ENCODE measurements around the gene NDRG3. TPM values are rescaled to one million over a fixed set of nuclear protein-coding genes. Genes with fewer than 3 reads are reported as not detected.

Gene NDRG3
- total RNA-seq, 1 donor from 2014 or later = 24.3 TPM

DNA sequence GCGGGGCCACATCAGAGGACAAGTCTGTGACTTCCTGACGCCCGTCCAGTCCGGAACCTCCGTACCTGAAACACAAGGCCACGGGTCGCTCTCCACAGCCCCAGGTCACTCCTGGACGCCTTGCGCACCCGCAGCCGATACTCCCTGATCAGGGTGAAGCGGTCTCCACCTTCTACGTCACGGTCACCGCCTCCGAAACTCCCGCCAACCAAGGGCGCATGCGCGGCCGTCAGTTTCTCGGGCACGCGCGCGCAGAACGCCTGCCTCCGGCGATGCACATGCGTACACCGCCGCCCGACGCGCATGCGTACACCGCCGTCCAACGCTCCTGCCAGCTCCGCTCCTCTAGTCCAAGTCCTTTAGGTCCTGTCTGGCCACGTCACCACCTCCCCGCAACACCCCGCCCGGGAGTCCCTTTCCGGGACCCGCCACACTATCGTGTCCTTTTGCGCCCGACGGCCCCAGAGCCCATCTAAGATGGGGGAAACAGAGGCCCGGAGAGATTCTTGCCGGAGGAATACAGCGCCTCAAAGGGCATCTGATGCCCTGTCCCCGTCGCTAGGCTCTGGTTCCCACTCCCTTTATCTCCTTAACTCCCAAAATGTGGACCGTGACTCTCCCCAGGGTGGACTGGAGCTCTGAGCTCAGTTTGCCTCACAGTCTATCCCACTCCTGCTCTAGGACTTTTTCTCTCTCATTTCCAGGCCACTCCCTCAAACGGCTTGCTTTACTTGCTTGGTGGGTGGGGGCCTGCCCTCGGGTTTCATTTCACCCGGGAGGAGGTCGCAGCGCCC, 27.9 kb upstream of the NDRG3 start, which contains the start of gene DSN1:
TSS of gene DSN1 (minus strand) at position 167 of the 794 bp plus-strand sequence. CDS start 2,305 bp downstream, outside the sequence.
- Mint-ChIP-seq H3K9me3 (no peaks in the 10 kb centered on the region), H3K4me3 (peak within 1 kb of the TSS; percentile 80), H3K4me1 (peaks cover 29% of the 10 kb centered on the region), H3K27me3 (ENCODE audit: low read depth) (peaks cover 2% of the 10 kb centered on the region), H3K27ac (peak within 1 kb of the TSS; percentile 97), H3K36me3 (peaks cover under 1% of the 10 kb centered on the region)
- no peak for TF ChIP-seq CTCF (IDR thresholded peaks at IDR 0.05; ENCODE audit: unreplicated experiment)
- DNase-seq (ENCODE audit: low spot score in 2 of 2, unreplicated experiment in 2 of 2) = peak; percentile 99

GRCh38 chr20:36773107-36773596, 27.3 kb upstream of the NDRG3 start:
- peaks cover 31% of the 10 kb centered on the region for H3K4me1 Mint-ChIP-seq
- no peaks in the 10 kb centered on the region for H3K9me3 Mint-ChIP-seq
- DNase-seq (ENCODE audit: low spot score in 2 of 2, unreplicated experiment in 2 of 2) = no peak
- TF ChIP-seq CTCF (IDR thresholded peaks at IDR 0.05; ENCODE audit: unreplicated experiment) = no peak
- H3K27me3 Mint-ChIP-seq (ENCODE audit: low read depth) = peaks cover 2% of the 10 kb centered on the region
- H3K4me3 Mint-ChIP-seq = peak overlapping the region; percentile 80
- H3K27ac Mint-ChIP-seq = peak overlapping the region; percentile 97
- no peaks in the 10 kb centered on the region for H3K36me3 Mint-ChIP-seq

- Mint-ChIP-seq H3K27me3 (ENCODE audit: low read depth) (peaks cover 2% of the 10 kb centered on the region), H3K9me3 (no peaks in the 10 kb centered on the region), H3K27ac (peak overlapping the region; percentile 6), H3K4me1 (peaks cover 27% of the 10 kb centered on the region), H3K4me3 (no peak overlapping the region), H3K36me3 (no peaks in the 10 kb centered on the region)
- no peak for DNase-seq (ENCODE audit: low spot score in 2 of 2, unreplicated experiment in 2 of 2)
- TF ChIP-seq CTCF (IDR thresholded peaks at IDR 0.05; ENCODE audit: unreplicated experiment) = no peak
Observed at GRCh38 chr20:36770680-36771079, 24.8 kb upstream of the NDRG3 start.

DNA sequence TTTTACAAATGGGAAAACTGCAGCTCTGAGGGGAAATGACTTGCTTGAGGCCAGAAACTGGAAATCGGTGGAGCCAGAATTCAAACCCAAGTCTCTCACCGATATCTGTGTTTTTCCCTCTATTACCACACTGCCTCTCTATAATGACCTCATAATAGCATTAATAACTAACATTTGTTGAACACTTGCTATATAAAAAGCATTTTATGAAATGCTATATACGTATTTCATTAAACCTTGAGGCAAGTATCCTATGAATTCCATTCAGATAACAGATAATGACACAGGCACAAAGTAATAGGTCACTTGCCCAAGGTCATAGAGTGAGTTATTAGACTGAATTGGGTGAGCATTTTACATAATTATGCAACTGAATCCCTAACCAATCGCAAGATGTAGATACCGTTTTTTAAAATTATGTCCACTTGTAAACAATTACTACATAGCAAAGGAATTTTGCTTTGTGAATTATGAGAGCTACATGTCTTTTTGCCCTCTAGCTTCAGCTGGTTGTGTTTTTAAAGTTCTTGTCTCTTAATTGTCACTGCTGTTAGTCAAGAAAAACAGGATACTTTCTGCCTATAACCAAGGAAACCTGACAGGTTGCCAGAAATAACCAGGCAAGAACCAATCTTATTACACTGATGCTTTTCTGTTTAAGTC, 23.0 kb upstream of the NDRG3 start:
- DNase-seq (ENCODE audit: low spot score in 2 of 2, unreplicated experiment in 2 of 2) = no peak
- peaks cover 22% of the 10 kb centered on the region for H3K4me1 Mint-ChIP-seq
- no peak for TF ChIP-seq CTCF (IDR thresholded peaks at IDR 0.05; ENCODE audit: unreplicated experiment)
- no peak overlapping the region for H3K4me3 Mint-ChIP-seq
- peaks cover 2% of the 10 kb centered on the region for H3K27me3 Mint-ChIP-seq (ENCODE audit: low read depth)
- no peaks in the 10 kb centered on the region for H3K36me3 Mint-ChIP-seq
- peak overlapping the region; percentile 80 for H3K27ac Mint-ChIP-seq
- H3K9me3 Mint-ChIP-seq = no peaks in the 10 kb centered on the region

DNA sequence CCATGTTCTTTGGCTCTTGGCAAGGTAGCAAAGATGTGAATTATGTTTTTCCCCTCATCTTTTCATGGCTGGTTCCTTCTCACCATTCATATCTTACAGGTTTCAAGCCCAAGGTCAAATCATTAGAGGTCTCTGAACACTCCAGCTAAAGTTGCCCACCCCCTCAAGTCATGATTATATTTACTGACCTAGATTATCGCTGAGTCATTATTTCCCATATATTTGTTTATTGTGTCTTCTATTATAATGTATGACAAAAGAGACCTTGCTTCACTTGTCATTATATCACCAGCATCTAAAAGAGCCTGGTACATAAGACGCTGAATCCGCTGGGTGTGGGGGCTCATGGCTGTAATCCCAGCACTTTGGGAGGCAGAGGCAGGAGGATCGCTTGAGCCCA, 15.2 kb upstream of the NDRG3 start:
- DNase-seq (ENCODE audit: low spot score in 2 of 2, unreplicated experiment in 2 of 2) = no peak
- TF ChIP-seq CTCF (IDR thresholded peaks at IDR 0.05; ENCODE audit: unreplicated experiment) = no peak
- no peaks in the 10 kb centered on the region for H3K9me3 Mint-ChIP-seq
- H3K36me3 Mint-ChIP-seq = peaks cover 6% of the 10 kb centered on the region
- no peaks in the 10 kb centered on the region for H3K4me1 Mint-ChIP-seq
- H3K27ac Mint-ChIP-seq = no peak overlapping the region
- no peaks in the 10 kb centered on the region for H3K27me3 Mint-ChIP-seq (ENCODE audit: low read depth)
- no peak overlapping the region for H3K4me3 Mint-ChIP-seq
